ENCODE results near the gene RNF212B. TPM values are rescaled to one million over a fixed set of nuclear protein-coding genes. Genes with fewer than 3 reads are reported as not detected.
A peak's percentile ranks its signal among the peaks of the same experiment; 100 is the strongest.

The RNF212B gene
- total RNA-seq, 1 experiment from 2014 or later, result not detected

DNA sequence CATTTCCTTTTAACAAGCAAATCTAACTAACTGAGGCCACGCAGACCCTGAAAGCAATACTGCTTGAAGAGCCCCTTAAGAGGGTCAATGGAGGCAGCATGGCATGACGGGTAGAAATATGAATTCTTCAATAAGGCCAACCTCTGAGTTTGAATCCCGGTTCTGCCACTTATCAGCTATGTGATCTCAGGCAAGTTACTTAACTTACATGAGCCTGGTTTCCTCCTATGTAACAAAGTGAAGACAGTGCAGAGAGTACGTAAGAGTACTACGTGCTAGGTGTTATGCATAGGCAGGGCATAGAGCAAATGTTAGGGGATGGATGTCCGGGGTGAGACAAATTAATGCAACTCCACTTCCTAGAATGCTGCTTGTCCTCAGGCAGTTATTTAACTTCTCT lies 43.5 kb downstream of the RNF212B start:
- Histone ChIP-seq H3K36me3 (ENCODE audit: control insufficient read depth, insufficient read depth, low read length) (no peaks in the 10 kb centered on the region), H3K27me3 (replicated peaks; ENCODE audit: control insufficient read depth, insufficient read depth, low read length) (no peaks in the 10 kb centered on the region), H3K9me3 (no peaks in the 10 kb centered on the region), H3K4me1 (no peaks in the 10 kb centered on the region), H3K4me3 (ENCODE audit: low read depth, low read length) (no peak overlapping the region)
- Mint-ChIP-seq H3K4me1 (ENCODE audit: low read depth, unreplicated experiment) (peaks cover 6% of the 10 kb centered on the region), H3K9me3 (ENCODE audit: unreplicated experiment) (no peaks in the 10 kb centered on the region), H3K27me3 (ENCODE audit: insufficient read depth, unreplicated experiment) (no peaks in the 10 kb centered on the region), H3K4me3 (ENCODE audit: unreplicated experiment) (no peak overlapping the region), H3K27ac (ENCODE audit: unreplicated experiment) (no peak overlapping the region), H3K36me3 (ENCODE audit: insufficient read depth, unreplicated experiment) (peaks cover 10% of the 10 kb centered on the region)
- TF ChIP-seq, protein P1, sequence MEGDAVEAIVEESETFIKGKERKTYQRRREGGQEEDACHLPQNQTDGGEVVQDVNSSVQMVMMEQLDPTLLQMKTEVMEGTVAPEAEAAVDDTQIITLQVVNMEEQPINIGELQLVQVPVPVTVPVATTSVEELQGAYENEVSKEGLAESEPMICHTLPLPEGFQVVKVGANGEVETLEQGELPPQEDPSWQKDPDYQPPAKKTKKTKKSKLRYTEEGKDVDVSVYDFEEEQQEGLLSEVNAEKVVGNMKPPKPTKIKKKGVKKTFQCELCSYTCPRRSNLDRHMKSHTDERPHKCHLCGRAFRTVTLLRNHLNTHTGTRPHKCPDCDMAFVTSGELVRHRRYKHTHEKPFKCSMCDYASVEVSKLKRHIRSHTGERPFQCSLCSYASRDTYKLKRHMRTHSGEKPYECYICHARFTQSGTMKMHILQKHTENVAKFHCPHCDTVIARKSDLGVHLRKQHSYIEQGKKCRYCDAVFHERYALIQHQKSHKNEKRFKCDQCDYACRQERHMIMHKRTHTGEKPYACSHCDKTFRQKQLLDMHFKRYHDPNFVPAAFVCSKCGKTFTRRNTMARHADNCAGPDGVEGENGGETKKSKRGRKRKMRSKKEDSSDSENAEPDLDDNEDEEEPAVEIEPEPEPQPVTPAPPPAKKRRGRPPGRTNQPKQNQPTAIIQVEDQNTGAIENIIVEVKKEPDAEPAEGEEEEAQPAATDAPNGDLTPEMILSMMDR (IDR thresholded peaks at IDR 0.05; ENCODE audit: insufficient read depth in 1 of 2, low read depth in 1 of 2, low read length in 1 of 2, severe bottlenecking in 1 of 2, unreplicated experiment in 1 of 2), result no peak
- POLR2A ChIA-PET, result interaction anchor here (0.6 kb wide), 1 partner anchor 179 kb away, joined by 3 read pairs; no protein-coding TSS in a partner anchor
- no peak for DNase-seq
- BruUV-seq (replicated peaks), result no TSS peak
- CTCF ChIA-PET, result no interaction called here
- intact Hi-C loops (cut with micrococcal nuclease; ENCODE audit: unreplicated experiment), result no loop called here

DNA sequence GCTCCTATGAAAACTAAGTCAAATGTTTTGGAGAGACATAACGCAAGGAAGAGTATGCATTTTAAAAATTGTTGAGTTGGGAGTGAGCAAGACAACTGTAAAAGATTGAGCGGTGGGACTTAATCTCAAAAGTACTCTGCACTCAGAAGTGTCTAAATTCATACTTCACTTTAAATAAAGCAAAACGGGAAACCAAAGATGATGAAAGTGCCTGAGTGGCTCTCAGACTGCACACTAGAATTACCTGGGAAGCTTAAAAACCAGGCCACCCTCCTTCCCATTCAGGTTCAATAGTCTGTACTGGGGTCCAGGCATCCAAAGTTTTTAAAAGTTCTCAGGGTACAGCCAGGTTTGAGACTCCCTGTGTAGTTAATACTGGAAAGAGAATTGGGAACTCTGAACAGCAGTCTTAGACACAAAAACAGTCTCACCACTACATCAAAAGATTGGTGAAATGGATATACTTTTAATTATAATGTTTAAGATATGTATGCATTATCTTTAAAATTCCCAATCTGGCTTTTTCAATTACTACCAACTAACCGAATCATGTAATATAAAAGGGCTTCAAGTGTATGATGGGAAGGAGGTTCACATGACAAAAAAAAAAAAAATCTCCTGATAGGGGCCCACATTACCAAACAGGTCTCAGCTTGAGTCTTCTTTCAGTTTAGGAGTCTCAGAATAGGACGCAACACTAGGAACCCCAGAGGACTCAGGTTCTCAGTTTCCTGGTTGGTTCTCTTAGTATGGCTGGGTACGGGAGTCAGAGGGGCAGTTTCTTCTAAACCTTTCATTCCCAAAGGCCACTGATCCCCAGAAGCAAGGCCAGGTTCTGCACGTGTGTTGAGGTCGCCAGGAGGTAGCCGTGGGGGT lies 47.2 kb downstream of the RNF212B start:
- Mint-ChIP-seq H3K4me3 (ENCODE audit: unreplicated experiment) (peak overlapping the region; percentile 90), H3K9me3 (ENCODE audit: unreplicated experiment) (no peaks in the 10 kb centered on the region), H3K27me3 (ENCODE audit: insufficient read depth, unreplicated experiment) (no peaks in the 10 kb centered on the region), H3K36me3 (ENCODE audit: insufficient read depth, unreplicated experiment) (peaks cover 18% of the 10 kb centered on the region), H3K4me1 (ENCODE audit: low read depth, unreplicated experiment) (peaks cover 6% of the 10 kb centered on the region), H3K27ac (ENCODE audit: unreplicated experiment) (peak overlapping the region; percentile 95)
- no peaks in the 10 kb centered on the region for H3K9me3 ChIP-seq
- ChIA-PET POLR2A (interaction anchor here (1.9 to 2.3 kb wide), 2 partner anchors 16 to 36 kb away, joined by 12 to 31 read pairs; partner anchors contain the start of gene PABPN1), CTCF (interaction anchor here (0.7 to 2.9 kb wide), 4 partner anchors 16 to 234 kb away, joined by 5 to 19 read pairs (median 10); no protein-coding TSS in a partner anchor)
- TSS peak; percentile 52 for BruUV-seq (replicated peaks)
- H3K36me3 ChIP-seq (ENCODE audit: control insufficient read depth, insufficient read depth, low read length), result no peaks in the 10 kb centered on the region
- H3K4me3 ChIP-seq (ENCODE audit: low read depth, low read length), result peak overlapping the region; percentile 75
- H3K27me3 ChIP-seq (replicated peaks; ENCODE audit: control insufficient read depth, insufficient read depth, low read length), result no peaks in the 10 kb centered on the region
- DNase-seq, result no peak
- intact Hi-C loops (cut with micrococcal nuclease; ENCODE audit: unreplicated experiment), result no loop called here
- H3K4me1 ChIP-seq, result 0 out of 2 replicates have a peak, but pooled peaks cover 4% of the 10 kb centered on the region
- TF ChIP-seq, protein P1 (IDR thresholded peaks at IDR 0.05; ENCODE audit: insufficient read depth in 1 of 2, low read depth in 1 of 2, low read length in 1 of 2, severe bottlenecking in 1 of 2, unreplicated experiment in 1 of 2), result no peak

DNA sequence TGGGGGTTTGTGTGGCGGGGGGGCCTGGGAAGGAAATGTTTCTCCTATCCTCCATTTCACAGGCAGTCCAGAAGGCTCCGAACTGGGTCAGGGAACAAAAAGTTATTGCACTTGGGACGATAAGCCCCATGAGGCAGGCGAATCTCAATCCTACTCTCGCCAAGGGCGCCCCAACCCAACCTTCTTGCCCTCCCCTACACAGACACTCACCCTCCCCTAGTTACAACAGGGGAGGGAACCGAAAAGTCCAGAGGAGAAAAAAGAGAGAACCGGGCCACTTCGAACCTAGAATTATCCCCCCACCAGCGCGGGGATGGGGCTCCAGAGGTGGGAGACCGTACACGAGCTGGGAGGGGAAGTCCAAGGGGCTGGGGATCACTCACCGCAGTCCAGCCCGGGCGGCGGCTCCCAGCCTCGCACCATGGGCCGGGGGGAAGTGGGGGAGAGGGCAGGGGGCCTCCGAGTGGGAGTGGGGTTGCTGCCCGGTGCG lies 47.8 kb downstream of the RNF212B start:
- Mint-ChIP-seq H3K4me3 (ENCODE audit: unreplicated experiment) (peak overlapping the region; percentile 90), H3K4me1 (ENCODE audit: low read depth, unreplicated experiment) (peaks cover 6% of the 10 kb centered on the region)

More for the DNA sequence above, 47.8 kb downstream of the RNF212B start:
- Histone ChIP-seq H3K36me3 (ENCODE audit: control insufficient read depth, insufficient read depth, low read length) (no peaks in the 10 kb centered on the region), H3K9me3 (no peaks in the 10 kb centered on the region), H3K27me3 (replicated peaks; ENCODE audit: control insufficient read depth, insufficient read depth, low read length) (no peaks in the 10 kb centered on the region), H3K4me3 (ENCODE audit: low read depth, low read length) (peak overlapping the region; percentile 75), H3K4me1 (0 out of 2 replicates have a peak, but pooled peaks cover 4% of the 10 kb centered on the region)
- intact Hi-C loops (cut with micrococcal nuclease; ENCODE audit: unreplicated experiment), result loop anchor here (1.0 to 2.0 kb wide), 6 partner anchors 10 to 49 kb away; partner anchors contain the start of genes BCL2L2, PABPN1 and RNF212B
- no peak for DNase-seq
- TF ChIP-seq, protein P1 (IDR thresholded peaks at IDR 0.05; ENCODE audit: insufficient read depth in 1 of 2, low read depth in 1 of 2, low read length in 1 of 2, severe bottlenecking in 1 of 2, unreplicated experiment in 1 of 2), result no peak
- Mint-ChIP-seq H3K9me3 (ENCODE audit: unreplicated experiment) (no peaks in the 10 kb centered on the region), H3K27ac (ENCODE audit: unreplicated experiment) (peak overlapping the region; percentile 95), H3K27me3 (ENCODE audit: insufficient read depth, unreplicated experiment) (no peaks in the 10 kb centered on the region), H3K36me3 (ENCODE audit: insufficient read depth, unreplicated experiment) (peaks cover 18% of the 10 kb centered on the region)
- ChIA-PET POLR2A (interaction anchor here (1.9 to 2.3 kb wide), 2 partner anchors 15 to 35 kb away, joined by 12 to 31 read pairs; partner anchors contain the start of gene PABPN1), CTCF (interaction anchor here (0.7 to 2.9 kb wide), 8 partner anchors 16 to 234 kb away, joined by 3 to 19 read pairs (median 6); partner anchors contain the start of genes BCL2L2 and PABPN1)
- BruUV-seq (replicated peaks), result no TSS peak

Measured in Caco-2 (cell line).